ENCODE data around the gene NPC1.

DNA sequence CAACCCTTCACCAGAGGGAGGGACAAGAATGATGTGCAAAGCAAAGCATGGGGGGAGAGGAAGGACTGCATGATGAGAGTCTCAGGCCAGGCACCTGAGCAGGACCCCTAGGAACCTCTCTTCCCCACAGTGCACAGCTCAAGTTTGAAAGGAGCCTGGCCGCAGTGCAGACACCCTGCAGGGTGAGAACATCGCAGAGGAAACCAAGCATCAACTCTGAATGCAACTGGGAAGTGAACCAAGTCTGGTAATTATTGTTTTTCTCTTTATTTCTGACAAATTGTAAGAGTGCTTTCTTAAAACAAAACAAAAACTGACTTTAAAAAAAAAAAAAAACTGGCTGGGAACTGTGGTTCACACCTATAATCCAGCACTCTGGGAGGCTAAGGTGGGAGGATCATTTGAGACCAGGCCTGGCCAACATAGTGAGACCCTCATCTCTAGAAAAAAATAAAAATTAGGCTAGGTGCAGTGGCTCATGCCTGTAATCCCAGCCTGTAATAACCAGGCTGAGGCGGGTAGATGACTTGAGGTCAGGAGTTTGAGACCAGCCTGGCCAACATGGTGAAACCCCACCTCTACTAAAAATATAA is 15.3 kb downstream of the NPC1 start:
- TF ChIP-seq EP300 (IDR thresholded peaks at IDR 0.05; ENCODE audit: borderline replicate concordance in 1 of 2, low read depth in 2 of 2, low read length in 2 of 2): no peak
- TF ChIP-seq POLR2A (IDR thresholded peaks at IDR 0.05; ENCODE audit: control extremely low read depth in 1 of 2, low read depth in 2 of 2, low read length in 2 of 2): no peak
- TF ChIP-seq, protein P1, sequence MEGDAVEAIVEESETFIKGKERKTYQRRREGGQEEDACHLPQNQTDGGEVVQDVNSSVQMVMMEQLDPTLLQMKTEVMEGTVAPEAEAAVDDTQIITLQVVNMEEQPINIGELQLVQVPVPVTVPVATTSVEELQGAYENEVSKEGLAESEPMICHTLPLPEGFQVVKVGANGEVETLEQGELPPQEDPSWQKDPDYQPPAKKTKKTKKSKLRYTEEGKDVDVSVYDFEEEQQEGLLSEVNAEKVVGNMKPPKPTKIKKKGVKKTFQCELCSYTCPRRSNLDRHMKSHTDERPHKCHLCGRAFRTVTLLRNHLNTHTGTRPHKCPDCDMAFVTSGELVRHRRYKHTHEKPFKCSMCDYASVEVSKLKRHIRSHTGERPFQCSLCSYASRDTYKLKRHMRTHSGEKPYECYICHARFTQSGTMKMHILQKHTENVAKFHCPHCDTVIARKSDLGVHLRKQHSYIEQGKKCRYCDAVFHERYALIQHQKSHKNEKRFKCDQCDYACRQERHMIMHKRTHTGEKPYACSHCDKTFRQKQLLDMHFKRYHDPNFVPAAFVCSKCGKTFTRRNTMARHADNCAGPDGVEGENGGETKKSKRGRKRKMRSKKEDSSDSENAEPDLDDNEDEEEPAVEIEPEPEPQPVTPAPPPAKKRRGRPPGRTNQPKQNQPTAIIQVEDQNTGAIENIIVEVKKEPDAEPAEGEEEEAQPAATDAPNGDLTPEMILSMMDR (IDR thresholded peaks at IDR 0.05; ENCODE audit: control extremely low read depth in 1 of 3, insufficient read depth in 1 of 3, low read depth in 1 of 3, low read length in 3 of 3): no peak
- TF ChIP-seq TEAD4 (IDR thresholded peaks at IDR 0.05; ENCODE audit: low read depth, low read length): no peak
- TF ChIP-seq RFX5 (IDR thresholded peaks at IDR 0.05; ENCODE audit: borderline replicate concordance, low read depth, low read length): no peak
- no peak for TF ChIP-seq RAD21 (IDR thresholded peaks at IDR 0.05 in 1 of 2, conservative IDR thresholded peaks at IDR 0.05 in 1 of 2; ENCODE audit: low read depth in 2 of 2, low read length in 2 of 2)
- TF ChIP-seq CEBPB (IDR thresholded peaks at IDR 0.05; ENCODE audit: low read depth, low read length): no peak
- no peak for TF ChIP-seq POLR2AphosphoS5 (IDR thresholded peaks at IDR 0.05; ENCODE audit: low read depth, low read length)
- no peak for TF ChIP-seq SIRT6 (IDR thresholded peaks at IDR 0.05; ENCODE audit: low read length)
- TF ChIP-seq ASH2L (IDR thresholded peaks at IDR 0.05; ENCODE audit: low read length): no peak
- TF ChIP-seq, protein P2, sequence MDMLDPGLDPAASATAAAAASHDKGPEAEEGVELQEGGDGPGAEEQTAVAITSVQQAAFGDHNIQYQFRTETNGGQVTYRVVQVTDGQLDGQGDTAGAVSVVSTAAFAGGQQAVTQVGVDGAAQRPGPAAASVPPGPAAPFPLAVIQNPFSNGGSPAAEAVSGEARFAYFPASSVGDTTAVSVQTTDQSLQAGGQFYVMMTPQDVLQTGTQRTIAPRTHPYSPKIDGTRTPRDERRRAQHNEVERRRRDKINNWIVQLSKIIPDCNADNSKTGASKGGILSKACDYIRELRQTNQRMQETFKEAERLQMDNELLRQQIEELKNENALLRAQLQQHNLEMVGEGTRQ (IDR thresholded peaks at IDR 0.05; ENCODE audit: low read length): no peak
- no peak for TF ChIP-seq EZH2 (IDR thresholded peaks at IDR 0.05; ENCODE audit: low read depth, low read length, severe bottlenecking)
- no peak for TF ChIP-seq EGR1 (IDR thresholded peaks at IDR 0.05; ENCODE audit: borderline replicate concordance, low read depth, low read length)
- TF ChIP-seq YY1 (IDR thresholded peaks at IDR 0.05; ENCODE audit: low read depth, low read length): no peak

Measured in H1 (cell line).